DND-41 (cell line): ENCODE results near the gene GRAMD4.

Experiments
- CTCF ChIP-seq: IDR thresholded peaks from 2 replicates; pipeline ENCODE4 v1.5.1; 2012; ENCODE audit warnings: borderline replicate concordance, low read length, moderate library complexity, mild to moderate bottlenecking; ENCODE audit not compliant: poor library complexity, severe bottlenecking; ENCODE audit errors: extremely low read depth
- EZH2 ChIP-seq: IDR thresholded peaks from 3 replicates; pipeline ENCODE4 v1.6.1; 2012; ENCODE audit warnings: borderline replicate concordance, low read depth, mild to moderate bottlenecking, moderate library complexity, low read length, inconsistent platforms; ENCODE audit not compliant: severe bottlenecking

- TF ChIP-seq CTCF (no peak), EZH2 (no peak)
These were observed 7.8 kb downstream of the GRAMD4 start for GRCh38 chr22:46627806-46628482.
